Measurements from ENCODE around the gene SPATS2L.
"Not testable (repeated sequence)": the region's sequence is repeated elsewhere in the genome, so short reads cannot be mapped to it uniquely, and the experiment has no call there.

Gene SPATS2L

DNA sequence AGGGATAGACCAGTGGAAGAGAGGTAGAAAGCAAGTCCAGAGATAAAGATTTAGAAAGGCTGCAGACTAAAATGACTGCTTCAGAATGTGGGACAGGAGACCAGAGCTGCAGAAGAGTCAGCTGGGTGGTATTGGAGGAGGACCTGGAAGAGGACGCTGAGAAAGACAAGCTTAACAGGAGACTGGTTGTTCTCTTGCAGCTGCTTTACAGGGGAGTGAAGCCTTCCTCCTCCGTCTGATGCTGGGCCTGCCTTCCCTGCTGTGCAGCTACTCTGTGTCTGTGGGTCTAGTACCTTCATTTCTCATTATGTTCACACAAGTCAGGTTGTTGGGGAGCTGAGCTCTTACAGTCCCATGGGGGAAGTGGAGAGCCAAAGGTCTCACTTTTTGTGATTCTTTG lies 35.7 kb downstream of the SPATS2L start:
- DNase-seq (ENCODE audit: low read depth), result no peak
- TF ChIP-seq, protein P1, sequence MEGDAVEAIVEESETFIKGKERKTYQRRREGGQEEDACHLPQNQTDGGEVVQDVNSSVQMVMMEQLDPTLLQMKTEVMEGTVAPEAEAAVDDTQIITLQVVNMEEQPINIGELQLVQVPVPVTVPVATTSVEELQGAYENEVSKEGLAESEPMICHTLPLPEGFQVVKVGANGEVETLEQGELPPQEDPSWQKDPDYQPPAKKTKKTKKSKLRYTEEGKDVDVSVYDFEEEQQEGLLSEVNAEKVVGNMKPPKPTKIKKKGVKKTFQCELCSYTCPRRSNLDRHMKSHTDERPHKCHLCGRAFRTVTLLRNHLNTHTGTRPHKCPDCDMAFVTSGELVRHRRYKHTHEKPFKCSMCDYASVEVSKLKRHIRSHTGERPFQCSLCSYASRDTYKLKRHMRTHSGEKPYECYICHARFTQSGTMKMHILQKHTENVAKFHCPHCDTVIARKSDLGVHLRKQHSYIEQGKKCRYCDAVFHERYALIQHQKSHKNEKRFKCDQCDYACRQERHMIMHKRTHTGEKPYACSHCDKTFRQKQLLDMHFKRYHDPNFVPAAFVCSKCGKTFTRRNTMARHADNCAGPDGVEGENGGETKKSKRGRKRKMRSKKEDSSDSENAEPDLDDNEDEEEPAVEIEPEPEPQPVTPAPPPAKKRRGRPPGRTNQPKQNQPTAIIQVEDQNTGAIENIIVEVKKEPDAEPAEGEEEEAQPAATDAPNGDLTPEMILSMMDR (IDR thresholded peaks at IDR 0.05; ENCODE audit: low read depth, low read length, missing control alignments), result no peak
- in situ Hi-C loops (cut with HindIII; ENCODE audit: low sequenced_read_pairs), result no loop called here
- no peak overlapping the region for H3K4me3 ChIP-seq (ENCODE audit: low read depth, low read length)

DNA sequence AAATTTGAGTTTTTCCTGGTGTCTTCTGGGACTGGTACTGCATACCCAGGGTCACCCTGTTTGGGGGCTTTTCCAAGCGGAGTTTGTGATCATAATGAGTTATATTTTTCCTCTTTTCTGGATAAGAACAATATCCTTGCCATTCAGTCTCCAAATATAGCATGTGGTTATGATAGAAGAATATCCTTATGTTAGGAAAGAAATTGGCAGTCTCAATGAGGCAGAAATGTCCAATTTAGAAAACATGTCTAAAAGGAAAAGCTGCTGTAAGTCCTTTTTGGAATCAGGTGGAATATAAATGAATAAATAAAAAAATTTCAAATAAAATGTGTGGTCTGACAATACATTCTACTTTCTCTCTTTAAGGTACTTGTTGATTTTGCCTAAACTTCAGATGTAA lies 36.2 kb downstream of the SPATS2L start:
- in situ Hi-C loops (cut with HindIII; ENCODE audit: low sequenced_read_pairs), result no loop called here
- TF ChIP-seq, protein P1 (IDR thresholded peaks at IDR 0.05; ENCODE audit: low read depth, low read length, missing control alignments), result no peak
- H3K4me3 ChIP-seq (ENCODE audit: low read depth, low read length), result no peak overlapping the region
- DNase-seq (ENCODE audit: low read depth), result no peak

DNA sequence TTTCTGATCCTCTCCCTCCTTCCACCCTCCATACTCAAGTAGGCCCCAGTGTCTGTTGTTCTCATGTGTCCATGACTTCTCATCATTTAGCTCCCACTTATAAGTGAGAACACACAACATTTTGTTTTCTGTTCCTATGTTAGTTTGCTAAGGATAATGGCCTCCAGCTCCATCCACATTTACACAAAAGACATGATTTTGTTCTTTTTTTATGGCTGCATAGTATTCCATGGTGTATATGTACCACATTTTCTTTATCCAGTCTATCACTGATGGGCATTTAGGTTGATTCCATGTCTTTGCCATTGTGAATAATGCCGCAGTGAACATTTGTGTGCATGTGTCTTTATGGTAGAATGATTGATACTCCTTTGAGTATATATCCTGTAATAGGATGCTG lies 37.7 kb downstream of the SPATS2L start:
- not testable (repeated sequence) for DNase-seq (ENCODE audit: low read depth)

DNA sequence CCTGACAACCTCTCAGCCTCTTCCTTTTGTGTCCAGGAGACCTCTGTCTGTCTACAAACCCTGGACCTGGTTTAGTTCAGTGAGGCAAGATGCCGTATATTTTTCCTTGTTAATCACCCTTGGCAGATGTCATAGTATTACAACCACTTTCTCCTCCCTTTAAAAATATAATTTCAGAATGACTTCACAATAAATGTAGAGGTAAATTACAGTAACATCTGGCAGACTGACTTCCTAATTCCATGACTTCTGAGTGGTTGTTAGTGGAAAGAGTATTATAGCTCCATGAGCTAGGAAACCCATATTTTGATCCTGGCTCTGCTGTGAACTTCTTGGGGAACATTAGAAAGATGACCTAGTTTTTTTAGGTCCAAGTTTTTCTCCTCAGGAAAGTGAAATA lies 39.5 kb downstream of the SPATS2L start:
- TF ChIP-seq, protein P1 (IDR thresholded peaks at IDR 0.05; ENCODE audit: low read depth, low read length, missing control alignments), result no peak
- in situ Hi-C loops (cut with HindIII; ENCODE audit: low sequenced_read_pairs), result no loop called here
- H3K4me3 ChIP-seq (ENCODE audit: low read depth, low read length), result no peak overlapping the region
- no peak for DNase-seq (ENCODE audit: low read depth)

More for the DNA sequence above, 37.7 kb downstream of the SPATS2L start:
- H3K4me3 ChIP-seq (ENCODE audit: low read depth, low read length); in situ Hi-C loops (cut with HindIII; ENCODE audit: low sequenced_read_pairs): not testable (repeated sequence)

DNA sequence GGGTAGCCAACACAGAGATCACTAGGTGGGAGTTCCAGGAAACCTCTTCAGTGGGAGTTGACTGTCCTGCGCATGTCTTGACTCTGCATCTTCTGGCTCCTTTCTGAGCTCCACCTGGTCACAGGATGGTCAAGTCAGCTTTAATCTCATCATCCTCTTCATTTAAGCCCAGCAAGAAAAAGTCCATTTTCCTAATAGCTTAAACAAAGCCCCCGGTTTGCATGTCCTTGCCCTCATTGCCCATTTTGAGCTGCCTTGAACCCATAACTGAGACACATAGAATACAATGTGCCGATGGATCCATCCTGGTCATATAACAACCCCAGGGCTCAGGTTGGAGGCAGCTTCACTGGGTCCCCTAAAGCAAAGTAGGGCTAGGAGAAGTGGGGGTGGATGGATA lies 40.8 kb downstream of the SPATS2L start:
- in situ Hi-C loops (cut with HindIII; ENCODE audit: low sequenced_read_pairs), result no loop called here
- TF ChIP-seq, protein P1 (IDR thresholded peaks at IDR 0.05; ENCODE audit: low read depth, low read length, missing control alignments), result no peak
- DNase-seq (ENCODE audit: low read depth), result no peak

DNA sequence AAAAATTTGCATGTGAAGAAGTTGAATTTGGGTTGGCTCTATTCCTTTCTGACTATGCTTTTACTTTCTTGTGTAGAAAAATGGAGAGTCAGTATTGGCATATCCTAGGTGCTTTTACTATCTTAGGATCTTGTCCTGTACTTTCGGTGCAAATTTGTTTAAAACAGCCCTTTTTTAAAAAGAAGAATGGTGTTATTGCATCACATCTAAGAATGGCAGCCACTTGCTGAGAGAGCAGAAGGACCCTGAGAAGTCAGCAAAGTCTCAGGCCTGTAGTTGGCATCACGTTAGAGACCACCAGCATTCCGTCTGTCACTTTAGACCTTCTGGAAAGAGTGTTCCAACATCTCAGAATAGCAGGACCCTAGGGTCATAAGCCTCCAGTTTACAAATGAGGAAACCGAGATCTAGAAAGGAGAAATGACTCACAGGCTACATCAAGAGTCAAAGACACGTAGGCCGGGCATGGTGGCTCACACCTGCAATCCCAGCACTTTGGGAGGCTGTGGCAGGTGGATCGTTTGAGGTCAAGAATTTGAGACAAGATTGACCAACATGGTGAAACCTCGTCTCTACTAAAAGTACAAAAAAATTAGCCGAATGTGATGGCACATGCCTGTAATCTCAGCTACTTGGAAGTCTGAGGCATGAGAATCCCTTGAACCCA lies 42.5 kb downstream of the SPATS2L start:
- in situ Hi-C loops (cut with HindIII; ENCODE audit: low sequenced_read_pairs), result no loop called here
- DNase-seq (ENCODE audit: low read depth), result no peak
- no peak overlapping the region for H3K4me3 ChIP-seq (ENCODE audit: low read depth, low read length)
- TF ChIP-seq, protein P1 (IDR thresholded peaks at IDR 0.05; ENCODE audit: low read depth, low read length, missing control alignments), result no peak

More for the DNA sequence above, 40.8 kb downstream of the SPATS2L start:
- H3K4me3 ChIP-seq (ENCODE audit: low read depth, low read length), result no peak overlapping the region

DNA sequence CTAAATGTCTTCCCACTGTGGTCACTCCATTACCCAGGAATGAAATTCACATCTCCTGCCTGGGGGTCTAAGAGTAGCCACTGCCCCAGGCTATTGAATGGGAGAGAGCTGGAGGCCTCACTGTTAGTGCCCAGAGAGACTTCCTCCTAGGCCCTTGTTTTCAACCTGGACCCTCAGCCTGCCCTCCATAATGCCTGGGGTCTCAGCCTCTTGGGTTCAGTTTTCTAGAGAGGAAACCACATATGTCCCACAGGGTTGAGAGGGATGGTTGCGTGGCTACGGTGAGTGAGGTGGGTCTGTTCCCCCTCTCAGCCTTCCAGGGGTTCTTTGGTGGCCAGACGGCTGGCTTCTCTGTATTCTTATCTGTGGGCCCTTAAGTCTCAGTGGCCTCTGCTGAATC lies 43.4 kb downstream of the SPATS2L start:
- in situ Hi-C loops (cut with HindIII; ENCODE audit: low sequenced_read_pairs), result no loop called here
- H3K4me3 ChIP-seq (ENCODE audit: low read depth, low read length), result no peak overlapping the region
- DNase-seq (ENCODE audit: low read depth), result no peak
- TF ChIP-seq, protein P1 (IDR thresholded peaks at IDR 0.05; ENCODE audit: low read depth, low read length, missing control alignments), result no peak

Measured in astrocyte of the cerebellum (primary cell).